GM23338 (cell line): ENCODE measurements around the gene RNH1. TPM values are rescaled to one million over a fixed set of nuclear protein-coding genes. Genes with fewer than 3 reads are reported as not detected.
A peak's percentile ranks its signal among the peaks of the same experiment; 100 is the strongest.

Experiments used
- ATAC-seq: fragments of 200-7000 bp; cut with Tn5 transposase; 3 replicates; pipeline ENCODE4 v1.9.1; 2020
- DNase-seq: peaks from one replicate; pipeline ENCODE4 v3.0.0-alpha.2; 2015; ENCODE audit warnings: low spot score
- H2AFZ ChIP-seq: fragments of 200-600 bp; sonication (generic); 2 replicates; pipeline ENCODE4 v1.8.0; 2016; ENCODE audit warnings: antibody characterized with exemption, mild to moderate bottlenecking, moderate library complexity
- H3F3A ChIP-seq: fragments of 200-600 bp; sonication (generic); replicated peaks from 2 replicates; pipeline ENCODE4 v1.8.0; 2017; ENCODE audit warnings: antibody characterized with exemption, mixed run types, low read depth
- H3K27ac ChIP-seq: fragments of 200-600 bp; sonication (generic); 2 replicates; pipeline ENCODE4 v1.6.1; 2016; ENCODE audit warnings: low read depth
- H3K27me3 ChIP-seq: fragments of 200-600 bp; sonication (generic); 2 replicates; pipeline ENCODE4 v1.8.0; 2016; ENCODE audit warnings: mild to moderate bottlenecking, mixed run types, moderate library complexity; ENCODE audit not compliant: insufficient read depth
- H3K36me3 ChIP-seq: fragments of 200-600 bp; sonication (generic); 2 replicates; pipeline ENCODE4 v1.8.0; 2016; ENCODE audit warnings: mild to moderate bottlenecking; ENCODE audit not compliant: insufficient read depth
- H3K4me1 ChIP-seq: fragments of 200-600 bp; sonication (generic); 2 replicates; pipeline ENCODE4 v1.8.0; 2016; ENCODE audit warnings: mild to moderate bottlenecking, moderate library complexity; ENCODE audit not compliant: insufficient read depth
- H3K4me2 ChIP-seq: fragments of 200-600 bp; sonication (generic); 2 replicates; pipeline ENCODE4 v1.7.1; 2017; ENCODE audit warnings: mixed run types
- H3K4me3 ChIP-seq: fragments of 200-600 bp; sonication (generic); 2 replicates; pipeline ENCODE4 v1.6.1; 2016; ENCODE audit warnings: mixed run types
- H3K79me2 ChIP-seq: fragments of 200-600 bp; sonication (generic); replicated peaks from 2 replicates; pipeline ENCODE4 v1.8.0; 2017; ENCODE audit warnings: mild to moderate bottlenecking; ENCODE audit not compliant: insufficient read depth
- H3K9me2 ChIP-seq: fragments of 200-600 bp; sonication (generic); 2 replicates; pipeline ENCODE4 v1.8.0; 2017; ENCODE audit not compliant: insufficient read depth
- H4K20me1 ChIP-seq: fragments of 200-600 bp; sonication (generic); replicated peaks from 2 replicates; pipeline ENCODE4 v1.8.0; 2017; ENCODE audit warnings: mild to moderate bottlenecking; ENCODE audit not compliant: insufficient read depth
- H3K27ac Mint-ChIP-seq: 2 replicates; pipeline ENCODE4 v1.8.0; 2020; ENCODE audit warnings: inconsistent platforms, mild to moderate bottlenecking, moderate library complexity, mixed read lengths
- H3K27me3 Mint-ChIP-seq: 3 replicates; pipeline ENCODE4 v1.8.0; 2022; ENCODE audit warnings: low read depth, mild to moderate bottlenecking, moderate library complexity, mixed read lengths, inconsistent platforms; ENCODE audit not compliant: insufficient read depth, poor library complexity
- H3K36me3 Mint-ChIP-seq: 3 replicates; pipeline ENCODE4 v1.8.0; 2021; ENCODE audit warnings: low read depth, mild to moderate bottlenecking, inconsistent platforms, moderate library complexity, mixed read lengths
- H3K4me1 Mint-ChIP-seq: 3 replicates; pipeline ENCODE4 v1.8.0; 2020; ENCODE audit warnings: mild to moderate bottlenecking, inconsistent platforms, mixed read lengths
- H3K4me3 Mint-ChIP-seq: 3 replicates; pipeline ENCODE4 v1.8.0; 2021; ENCODE audit warnings: moderate library complexity, mild to moderate bottlenecking, inconsistent platforms, mixed read lengths
- H3K9me3 Mint-ChIP-seq: 3 replicates; pipeline ENCODE4 v1.8.0; 2020; ENCODE audit warnings: moderate library complexity, mild to moderate bottlenecking, inconsistent platforms, mixed read lengths
- CREB1 ChIP-seq: fragments of 250-450 bp; sonication (Bioruptor Pico); IDR thresholded peaks from 2 replicates; pipeline ENCODE4 v1.5.0; 2020; ENCODE audit warnings: low read depth, mild to moderate bottlenecking, moderate library complexity
- ETS1 ChIP-seq: IDR thresholded peaks from 2 replicates; pipeline ENCODE4 v1.6.1; 2016; ENCODE audit warnings: antibody characterized with exemption
- EZH2phosphoT487 ChIP-seq: fragments of 200-600 bp; sonication (generic); IDR thresholded peaks from one replicate; pipeline ENCODE4 v1.8.1; 2018; ENCODE audit warnings: antibody characterized with exemption; ENCODE audit not compliant: unreplicated experiment
- JUNB ChIP-seq: IDR thresholded peaks from one replicate; pipeline ENCODE4 v1.6.1; 2016; ENCODE audit warnings: antibody characterized with exemption; ENCODE audit not compliant: unreplicated experiment
- NANOG ChIP-seq: IDR thresholded peaks from 2 replicates; pipeline ENCODE4 v1.6.1; 2016; ENCODE audit warnings: antibody characterized with exemption, borderline replicate concordance
- POLR2AphosphoS5 ChIP-seq: IDR thresholded peaks from 2 replicates; pipeline ENCODE4 v1.6.1; 2016; ENCODE audit warnings: antibody characterized with exemption, low read depth
- ZNF114 ChIP-seq: fragments of 250-450 bp; sonication (Bioruptor Pico); IDR thresholded peaks from 2 replicates; pipeline ENCODE4 v1.5.0; 2020; ENCODE audit warnings: mild to moderate bottlenecking, moderate library complexity
- ZNF331 ChIP-seq: fragments of 250-450 bp; sonication (Bioruptor Pico); IDR thresholded peaks from 2 replicates; pipeline ENCODE4 v1.5.0; 2020; ENCODE audit warnings: low read depth, mild to moderate bottlenecking, moderate library complexity
- ZNF462 ChIP-seq: fragments of 250-450 bp; sonication (Bioruptor Pico); IDR thresholded peaks from 2 replicates; pipeline ENCODE4 v1.5.0; 2020; ENCODE audit warnings: mild to moderate bottlenecking, moderate library complexity
- polyA plus RNA-seq: library from polyadenylated mRNA; unstranded; fragments of >200 nt; fragmentation: Nextera tagmentation; extraction: Ambion mirVana; gene quantifications from 2 replicates; pipeline ENCODE4 v1.2.1, GENCODE V29; 2016
- total RNA-seq: library from RNA; depleted of rRNA; stranded (reverse); fragments of >200 nt; shearing (Covaris generic); gene quantifications from 2 replicates; pipeline ENCODE4 v1.2.3, GENCODE V29; 2014
- TF ChIP-seq, protein P1 (sequence below), 2 experiments: fragments of 200-600 bp in 1 of 2; sonication (generic) in 1 of 2; conservative IDR thresholded peaks; 2 replicates each; pipeline versions ENCODE4 v1.5.1 to v1.6.1; 2016 to 2017; ENCODE audit warnings: antibody characterized with exemption in 2 of 2, low read depth in 2 of 2, mild to moderate bottlenecking in 2 of 2, moderate library complexity in 1 of 2
- TF ChIP-seq, protein P2 (sequence below): IDR thresholded peaks from one replicate; pipeline ENCODE4 v1.6.1; 2018; ENCODE audit warnings: antibody characterized with exemption; ENCODE audit not compliant: unreplicated experiment

RNH1 gene
- total and polyA plus RNA-seq, 2 experiments from 2014 or later = 33.3 to 56.3 TPM

- Mint-ChIP-seq H3K4me1 (peaks cover 20% of the 10 kb centered on the region), H3K9me3 (no peaks in the 10 kb centered on the region), H3K36me3 (peaks cover 31% of the 10 kb centered on the region), H3K4me3 (peak within 1 kb of the TSS; percentile 96), H3K27me3 (peaks cover 24% of the 10 kb centered on the region), H3K27ac (peak within 1 kb of the TSS; percentile 95)
- Histone ChIP-seq H3K4me1 (peaks cover 22% of the 10 kb centered on the region), H4K20me1 (peaks cover 15% of the 10 kb centered on the region), H3K4me3 (peak within 1 kb of the TSS; percentile 90), H3K36me3 (no peaks in the 10 kb centered on the region; the same call in 1 of the 2 replicates), H3K27ac (peak within 1 kb of the TSS; percentile 95), H3K9me2 (no peaks in the 10 kb centered on the region), H3K27me3 (no peaks in the 10 kb centered on the region), H3K79me2 (peaks cover 48% of the 10 kb centered on the region), H3F3A (peaks cover 22% of the 10 kb centered on the region), H3K4me2 (peak within 1 kb of the TSS; percentile 94), H2AFZ (peak within 1 kb of the TSS; percentile 97)
- peak; percentile 83 for ATAC-seq
- DNase-seq = peak; percentile 99
- TF ChIP-seq ZNF331 (CRISPR knock-in tag) (no peak), ZNF462 (no peak), EZH2phosphoT487 (no peak), ETS1 (peak; percentile 99), NANOG (no peak), ZNF114 (CRISPR knock-in tag) (no peak), CREB1 (CRISPR knock-in tag) (peak; percentile 87), POLR2AphosphoS5 (peak; percentile 78), JUNB (no peak)
- TF ChIP-seq, protein P1, sequence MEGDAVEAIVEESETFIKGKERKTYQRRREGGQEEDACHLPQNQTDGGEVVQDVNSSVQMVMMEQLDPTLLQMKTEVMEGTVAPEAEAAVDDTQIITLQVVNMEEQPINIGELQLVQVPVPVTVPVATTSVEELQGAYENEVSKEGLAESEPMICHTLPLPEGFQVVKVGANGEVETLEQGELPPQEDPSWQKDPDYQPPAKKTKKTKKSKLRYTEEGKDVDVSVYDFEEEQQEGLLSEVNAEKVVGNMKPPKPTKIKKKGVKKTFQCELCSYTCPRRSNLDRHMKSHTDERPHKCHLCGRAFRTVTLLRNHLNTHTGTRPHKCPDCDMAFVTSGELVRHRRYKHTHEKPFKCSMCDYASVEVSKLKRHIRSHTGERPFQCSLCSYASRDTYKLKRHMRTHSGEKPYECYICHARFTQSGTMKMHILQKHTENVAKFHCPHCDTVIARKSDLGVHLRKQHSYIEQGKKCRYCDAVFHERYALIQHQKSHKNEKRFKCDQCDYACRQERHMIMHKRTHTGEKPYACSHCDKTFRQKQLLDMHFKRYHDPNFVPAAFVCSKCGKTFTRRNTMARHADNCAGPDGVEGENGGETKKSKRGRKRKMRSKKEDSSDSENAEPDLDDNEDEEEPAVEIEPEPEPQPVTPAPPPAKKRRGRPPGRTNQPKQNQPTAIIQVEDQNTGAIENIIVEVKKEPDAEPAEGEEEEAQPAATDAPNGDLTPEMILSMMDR (conservative IDR thresholded peaks at IDR 0.05; ENCODE audit: low read depth in 2 of 2) = no peak; a peak in 1 of 4 replicates
- TF ChIP-seq, protein P2, sequence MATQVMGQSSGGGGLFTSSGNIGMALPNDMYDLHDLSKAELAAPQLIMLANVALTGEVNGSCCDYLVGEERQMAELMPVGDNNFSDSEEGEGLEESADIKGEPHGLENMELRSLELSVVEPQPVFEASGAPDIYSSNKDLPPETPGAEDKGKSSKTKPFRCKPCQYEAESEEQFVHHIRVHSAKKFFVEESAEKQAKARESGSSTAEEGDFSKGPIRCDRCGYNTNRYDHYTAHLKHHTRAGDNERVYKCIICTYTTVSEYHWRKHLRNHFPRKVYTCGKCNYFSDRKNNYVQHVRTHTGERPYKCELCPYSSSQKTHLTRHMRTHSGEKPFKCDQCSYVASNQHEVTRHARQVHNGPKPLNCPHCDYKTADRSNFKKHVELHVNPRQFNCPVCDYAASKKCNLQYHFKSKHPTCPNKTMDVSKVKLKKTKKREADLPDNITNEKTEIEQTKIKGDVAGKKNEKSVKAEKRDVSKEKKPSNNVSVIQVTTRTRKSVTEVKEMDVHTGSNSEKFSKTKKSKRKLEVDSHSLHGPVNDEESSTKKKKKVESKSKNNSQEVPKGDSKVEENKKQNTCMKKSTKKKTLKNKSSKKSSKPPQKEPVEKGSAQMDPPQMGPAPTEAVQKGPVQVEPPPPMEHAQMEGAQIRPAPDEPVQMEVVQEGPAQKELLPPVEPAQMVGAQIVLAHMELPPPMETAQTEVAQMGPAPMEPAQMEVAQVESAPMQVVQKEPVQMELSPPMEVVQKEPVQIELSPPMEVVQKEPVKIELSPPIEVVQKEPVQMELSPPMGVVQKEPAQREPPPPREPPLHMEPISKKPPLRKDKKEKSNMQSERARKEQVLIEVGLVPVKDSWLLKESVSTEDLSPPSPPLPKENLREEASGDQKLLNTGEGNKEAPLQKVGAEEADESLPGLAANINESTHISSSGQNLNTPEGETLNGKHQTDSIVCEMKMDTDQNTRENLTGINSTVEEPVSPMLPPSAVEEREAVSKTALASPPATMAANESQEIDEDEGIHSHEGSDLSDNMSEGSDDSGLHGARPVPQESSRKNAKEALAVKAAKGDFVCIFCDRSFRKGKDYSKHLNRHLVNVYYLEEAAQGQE = no peak
Measured at GRCh38 chr11:449889-450808, 56.9 kb downstream of the RNH1 start, which contains the start of gene PTDSS2. TSS of gene PTDSS2 (plus strand) at chr11:450279. CDS start at chr11:450456, 177 bp downstream.
